ENCODE data around the gene GREB1. TPM values are rescaled to one million over a fixed set of nuclear protein-coding genes. Genes with fewer than 3 reads are reported as not detected.

GREB1 gene
- total RNA-seq, 1 donor: under 0.01 TPM

DNA sequence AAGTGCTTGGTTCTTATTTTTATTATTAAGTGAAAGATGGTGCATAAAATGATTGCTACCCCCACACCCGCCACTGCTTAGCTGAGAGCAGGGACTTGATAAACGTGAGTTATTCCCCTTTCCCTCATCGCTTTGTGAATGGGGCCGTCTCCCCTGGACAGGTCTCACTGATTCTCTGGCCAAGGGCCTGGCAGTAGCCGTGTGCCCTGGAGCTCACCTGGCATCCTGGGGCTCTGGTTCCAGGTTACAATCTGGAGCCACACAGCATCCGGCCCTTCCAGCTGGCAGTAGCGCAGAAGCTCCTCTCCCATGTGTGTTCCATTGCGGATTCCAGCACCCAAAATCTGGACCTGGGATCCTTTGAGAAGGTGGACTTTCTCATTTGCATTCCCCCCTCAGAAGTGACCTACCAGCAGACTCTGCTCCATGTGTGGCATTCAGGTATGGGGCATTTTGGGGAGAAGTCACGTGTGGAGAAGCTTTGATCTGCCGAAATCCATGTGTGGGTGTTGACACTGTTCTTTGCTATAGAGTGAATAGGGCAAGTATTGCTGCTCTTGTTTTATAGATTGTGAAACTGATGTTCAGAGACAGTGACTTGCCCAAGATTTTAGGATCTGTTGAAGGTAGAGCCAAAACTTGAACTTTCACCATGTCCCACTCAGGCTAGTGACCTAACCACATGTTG, 63.8 kb downstream of the GREB1 start:
- no peak overlapping the region for H3K4me3 ChIP-seq (ENCODE audit: low read depth, low read length)
- no peak for DNase-seq (ENCODE audit: low read depth)
- TF ChIP-seq, protein P1, sequence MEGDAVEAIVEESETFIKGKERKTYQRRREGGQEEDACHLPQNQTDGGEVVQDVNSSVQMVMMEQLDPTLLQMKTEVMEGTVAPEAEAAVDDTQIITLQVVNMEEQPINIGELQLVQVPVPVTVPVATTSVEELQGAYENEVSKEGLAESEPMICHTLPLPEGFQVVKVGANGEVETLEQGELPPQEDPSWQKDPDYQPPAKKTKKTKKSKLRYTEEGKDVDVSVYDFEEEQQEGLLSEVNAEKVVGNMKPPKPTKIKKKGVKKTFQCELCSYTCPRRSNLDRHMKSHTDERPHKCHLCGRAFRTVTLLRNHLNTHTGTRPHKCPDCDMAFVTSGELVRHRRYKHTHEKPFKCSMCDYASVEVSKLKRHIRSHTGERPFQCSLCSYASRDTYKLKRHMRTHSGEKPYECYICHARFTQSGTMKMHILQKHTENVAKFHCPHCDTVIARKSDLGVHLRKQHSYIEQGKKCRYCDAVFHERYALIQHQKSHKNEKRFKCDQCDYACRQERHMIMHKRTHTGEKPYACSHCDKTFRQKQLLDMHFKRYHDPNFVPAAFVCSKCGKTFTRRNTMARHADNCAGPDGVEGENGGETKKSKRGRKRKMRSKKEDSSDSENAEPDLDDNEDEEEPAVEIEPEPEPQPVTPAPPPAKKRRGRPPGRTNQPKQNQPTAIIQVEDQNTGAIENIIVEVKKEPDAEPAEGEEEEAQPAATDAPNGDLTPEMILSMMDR (IDR thresholded peaks at IDR 0.05; ENCODE audit: insufficient read depth, low read depth, low read length): no peak

DNA sequence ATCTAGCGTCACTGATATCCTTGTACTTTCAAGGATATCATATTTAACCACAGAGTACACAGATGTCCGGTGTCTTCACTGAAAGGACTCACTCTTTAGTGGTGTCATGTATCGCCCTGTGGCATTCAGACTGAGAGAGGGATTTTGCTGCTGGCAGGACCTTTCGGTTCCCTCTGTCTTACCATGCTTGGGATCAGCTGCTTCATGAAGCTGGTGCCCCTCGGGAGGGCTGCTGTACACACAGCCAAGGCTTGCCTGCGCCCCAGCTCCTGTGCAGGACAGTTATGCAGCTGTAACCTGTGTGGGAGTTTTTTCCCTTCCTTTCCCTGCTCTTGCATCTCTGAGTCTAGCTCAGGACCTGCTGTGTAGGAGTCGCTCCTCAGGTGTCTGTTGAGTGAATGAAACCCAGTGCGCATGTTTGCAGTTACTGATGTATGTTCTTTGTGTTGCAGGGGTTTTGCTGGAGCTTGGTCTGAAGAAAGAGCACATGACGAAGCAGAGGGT, 64.4 kb downstream of the GREB1 start:
- TF ChIP-seq, protein P1 (IDR thresholded peaks at IDR 0.05; ENCODE audit: insufficient read depth, low read depth, low read length): no peak
- H3K4me3 ChIP-seq (ENCODE audit: low read depth, low read length): no peak overlapping the region
- DNase-seq (ENCODE audit: low read depth): peak; percentile 3

DNA sequence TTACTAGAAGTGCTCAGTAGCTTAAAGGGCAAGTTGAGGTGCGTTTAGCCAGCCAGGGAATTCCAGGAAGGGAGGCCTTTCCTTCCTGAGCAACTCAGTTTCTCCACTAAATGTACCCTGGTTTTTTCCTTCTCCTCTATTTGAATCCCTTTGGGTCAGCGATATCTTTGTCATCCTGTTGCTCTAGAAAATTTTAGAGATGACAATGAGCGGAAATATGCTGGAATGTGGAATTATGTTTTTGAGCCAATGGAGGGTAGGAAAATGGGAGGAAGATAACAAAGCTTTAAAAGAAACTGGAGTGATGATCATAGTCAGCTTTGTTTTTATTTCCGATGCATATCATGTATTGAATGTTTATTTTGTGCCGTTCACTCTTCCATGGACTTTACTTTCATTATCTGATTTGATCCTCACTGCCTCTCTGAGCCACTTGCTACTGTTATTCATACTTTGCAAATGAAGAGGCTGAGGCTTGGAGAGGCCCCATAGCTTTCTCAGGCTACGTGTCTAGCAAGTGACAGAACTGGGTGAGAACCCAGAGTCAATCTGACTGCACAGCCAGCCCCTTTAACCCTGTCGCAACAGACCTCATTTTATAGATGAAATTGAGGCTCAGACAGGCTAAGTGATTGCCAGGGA, 68.8 kb downstream of the GREB1 start:
- no peak overlapping the region for H3K4me3 ChIP-seq (ENCODE audit: low read depth, low read length)

DNA sequence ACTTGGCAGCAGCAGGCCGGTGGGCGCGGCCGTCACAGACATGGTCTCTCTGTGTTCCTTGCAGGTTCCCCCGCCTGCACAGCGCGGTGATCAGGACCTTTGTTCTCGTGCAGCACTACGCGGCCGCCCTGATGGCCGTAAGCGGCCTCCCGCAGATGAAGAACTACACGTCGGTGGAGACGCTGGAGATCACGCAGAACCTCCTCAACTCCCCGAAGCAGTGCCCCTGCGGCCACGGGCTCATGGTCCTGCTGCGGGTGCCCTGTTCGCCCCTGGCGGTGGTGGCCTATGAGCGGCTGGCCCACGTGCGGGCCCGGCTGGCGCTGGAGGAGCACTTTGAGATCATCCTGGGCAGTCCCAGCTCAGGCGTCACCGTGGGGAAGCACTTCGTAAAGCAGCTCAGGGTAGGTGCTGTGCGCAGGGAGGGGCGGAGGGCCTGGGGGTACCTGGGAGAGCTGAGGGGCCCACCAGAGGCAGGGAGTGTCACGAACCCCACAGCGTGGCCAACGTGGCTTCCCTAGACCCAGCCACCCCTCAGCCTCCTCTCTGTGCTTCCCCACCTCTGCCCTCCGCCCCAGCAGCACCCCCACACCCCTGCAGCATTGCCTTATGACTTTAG, 76.9 kb downstream of the GREB1 start:
- H3K4me3 ChIP-seq (ENCODE audit: low read depth, low read length): no peak overlapping the region
- DNase-seq (ENCODE audit: low read depth): no peak
- TF ChIP-seq, protein P1 (IDR thresholded peaks at IDR 0.05; ENCODE audit: insufficient read depth, low read depth, low read length): no peak

More for the DNA sequence above, 68.8 kb downstream of the GREB1 start:
- TF ChIP-seq, protein P1 (IDR thresholded peaks at IDR 0.05; ENCODE audit: insufficient read depth, low read depth, low read length): no peak
- no peak for DNase-seq (ENCODE audit: low read depth)

DNA sequence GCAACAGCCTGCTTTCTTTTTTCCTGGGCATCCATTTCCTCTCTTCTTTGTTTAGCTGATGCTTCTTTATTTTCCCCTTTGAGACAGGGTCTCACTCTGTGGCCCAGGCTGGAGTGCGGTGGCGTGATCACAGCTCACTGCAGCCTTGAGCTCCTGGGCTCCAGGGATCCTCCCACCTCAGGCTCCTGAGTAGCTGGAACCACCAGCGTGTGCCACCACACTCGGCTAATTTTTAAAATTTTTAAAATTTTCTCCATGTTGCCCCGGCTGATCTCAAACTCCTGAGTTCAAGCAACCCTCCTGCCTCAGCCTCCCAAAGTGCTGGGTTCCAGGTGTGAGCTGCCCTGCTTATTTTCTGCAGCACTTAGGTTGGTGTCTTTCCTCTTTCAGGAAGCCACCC, 77.4 kb downstream of the GREB1 start:
- no peak for DNase-seq (ENCODE audit: low read depth)
- TF ChIP-seq, protein P1 (IDR thresholded peaks at IDR 0.05; ENCODE audit: insufficient read depth, low read depth, low read length): no peak
- H3K4me3 ChIP-seq (ENCODE audit: low read depth, low read length): no peak overlapping the region

DNA sequence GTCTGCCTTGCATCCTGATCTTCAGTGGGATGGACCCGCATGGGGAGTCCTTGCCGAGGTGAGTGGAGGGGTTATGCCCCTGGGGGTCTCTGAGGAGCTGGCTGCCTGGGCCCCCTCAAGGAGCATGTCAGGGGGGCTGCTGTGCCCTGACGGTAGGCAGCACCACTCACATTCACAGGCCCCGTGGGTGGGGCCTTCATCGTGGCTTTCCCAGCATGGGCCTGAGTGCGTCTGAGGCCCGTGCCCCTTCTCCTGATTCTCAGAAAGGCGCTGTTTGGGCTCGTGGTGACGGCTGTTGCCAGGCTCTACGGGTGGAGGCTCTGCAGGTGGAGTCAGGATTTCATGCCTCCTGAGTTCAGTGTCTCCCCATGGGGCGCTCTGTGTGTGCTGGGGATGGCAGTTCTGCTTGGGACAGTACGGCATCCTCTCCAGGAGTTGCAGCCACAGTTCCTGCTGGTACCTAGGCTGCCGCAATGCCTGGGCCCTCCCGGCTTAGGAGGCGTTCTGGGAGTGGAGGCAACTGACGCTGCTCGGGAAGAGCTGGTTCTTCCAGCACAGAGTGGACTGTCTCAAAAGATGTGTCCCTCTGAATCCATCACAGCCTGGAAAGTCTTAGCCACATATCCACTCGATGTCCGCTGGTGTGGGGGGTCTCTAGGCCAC, 78.8 kb downstream of the GREB1 start:
- H3K4me3 ChIP-seq (ENCODE audit: low read depth, low read length): no peak overlapping the region
- TF ChIP-seq, protein P1 (IDR thresholded peaks at IDR 0.05; ENCODE audit: insufficient read depth, low read depth, low read length): no peak
- no peak for DNase-seq (ENCODE audit: low read depth)
